ENCODE data around the gene MAPKAPK2. TPM values are rescaled to one million over a fixed set of nuclear protein-coding genes. Genes with fewer than 3 reads are reported as not detected.

The MAPKAPK2 gene
- polyA plus RNA-seq, 1 of the 3 experiments (the other 2 are of a cell fraction): 46.8 TPM

GRCh38 chr1:206737729-206738201, 53.1 kb downstream of the MAPKAPK2 start:
- TF ChIP-seq USF1 (IDR thresholded peaks at IDR 0.05; ENCODE audit: borderline replicate concordance, low read depth): no peak
- no peak for TF ChIP-seq SIN3A (IDR thresholded peaks at IDR 0.05; ENCODE audit: borderline replicate concordance, low read depth, low read length)
- TF ChIP-seq EZH2phosphoT487 (IDR thresholded peaks at IDR 0.05; ENCODE audit: borderline replicate concordance, low read depth): no peak
- no peak for TF ChIP-seq REST (IDR thresholded peaks at IDR 0.05; ENCODE audit: low read depth, low read length)
- TF ChIP-seq TEAD4 (IDR thresholded peaks at IDR 0.05; ENCODE audit: borderline replicate concordance, insufficient read depth): no peak
- no peak for TF ChIP-seq MAX (IDR thresholded peaks at IDR 0.05; ENCODE audit: low read depth)
- no peak for TF ChIP-seq PBX3 (IDR thresholded peaks at IDR 0.05)
- TF ChIP-seq GABPA (IDR thresholded peaks at IDR 0.05; ENCODE audit: low read depth): no peak
- no peak for TF ChIP-seq NFIC (IDR thresholded peaks at IDR 0.05; ENCODE audit: borderline replicate concordance)
- TF ChIP-seq EP300 (IDR thresholded peaks at IDR 0.05; ENCODE audit: borderline replicate concordance in 1 of 2, low read depth in 1 of 2, low read length in 1 of 2): no peak
- TF ChIP-seq YY1 (IDR thresholded peaks at IDR 0.05; ENCODE audit: low read depth): no peak
- TF ChIP-seq POLR2AphosphoS5 (IDR thresholded peaks at IDR 0.05; ENCODE audit: low read depth, low read length): no peak
- TF ChIP-seq MXI1 (IDR thresholded peaks at IDR 0.05; ENCODE audit: low read depth, low read length): no peak
- TF ChIP-seq TCF12 (IDR thresholded peaks at IDR 0.05): no peak
- TF ChIP-seq ZBTB33 (IDR thresholded peaks at IDR 0.05; ENCODE audit: borderline replicate concordance, low read depth): no peak
- TF ChIP-seq JUND (IDR thresholded peaks at IDR 0.05): no peak
- Histone ChIP-seq H3K79me2 (ENCODE audit: insufficient read depth) (no peaks in the 10 kb centered on the region), H4K20me1 (ENCODE audit: insufficient read depth) (peaks cover 5% of the 10 kb centered on the region; the same call in 1 of the 2 replicates), H3K9me2 (no peaks in the 10 kb centered on the region), H3K9me3 (no peaks in the 10 kb centered on the region), H3K4me3 (ENCODE audit: low read depth in 2 of 2, low read length in 1 of 2) (no peak overlapping the region), H3K36me3 (replicated peaks in 1 of 2; ENCODE audit: control insufficient read depth in 1 of 2, insufficient read depth in 2 of 2, low read length in 1 of 2) (peaks cover 11 to 15% of the 10 kb centered on the region in 2 experiments), H2AFZ (ENCODE audit: low read depth) (no peak overlapping the region), H3K27ac (ENCODE audit: low read depth in 2 of 2, low read length in 1 of 2) (no peak overlapping the region), H3K4me2 (no peak overlapping the region), H3K4me1 (ENCODE audit: control insufficient read depth in 1 of 2, insufficient read depth in 2 of 2, low read depth in 1 of 2, low read length in 1 of 2) (peaks cover 0 to 2% of the 10 kb centered on the region in 2 experiments; a peak in 1 of 4 replicates), H3F3A (replicated peaks; ENCODE audit: insufficient read depth) (no peaks in the 10 kb centered on the region), H3K27me3 (ENCODE audit: insufficient read depth) (no peaks in the 10 kb centered on the region), H3K9ac (no peak overlapping the region)
- ChIA-PET CTCF (interaction anchor here (0.9 to 16.7 kb wide), 6 partner anchors 11 to 244 kb away, joined by 3 to 380 read pairs (median 5); no protein-coding TSS in a partner anchor), POLR2A (no interaction called here)
- 92% methylated on average over 3 of the region's 3 CpGs for WGBS (ENCODE audit: low lambda C conversion rate)
- DNase-seq: no peak

All from SK-N-SH (cell line).